GM19351 (cell line): ENCODE data around the gene OPCML.

Experiments used
- ATAC-seq: cut with Tn5 transposase; IDR thresholded peaks from one replicate; pipeline ENCODE4 v1.9.1; 2021; ENCODE audit warnings: mild to moderate bottlenecking, moderate library complexity; ENCODE audit not compliant: unreplicated experiment

OPCML gene

GRCh38 chr11:132960273-132961078 is 571.8 kb downstream of the OPCML start:
- no peak for ATAC-seq

GRCh38 chr11:132959693-132960092 is 572.6 kb downstream of the OPCML start:
- no peak for ATAC-seq

- no peak for ATAC-seq
Measured at GRCh38 chr11:132957881-132958280, 574.4 kb downstream of the OPCML start.

GRCh38 chr11:132948252-132948651 is 584.0 kb downstream of the OPCML start:
- no peak for ATAC-seq

- ATAC-seq = no peak
Measured at GRCh38 chr11:132944569-132944944, 587.7 kb downstream of the OPCML start.

- ATAC-seq = no peak
Measured at GRCh38 chr11:132943706-132944568, 588.4 kb downstream of the OPCML start.

- no peak for ATAC-seq
Measured at GRCh38 chr11:132943357-132943705, 589.0 kb downstream of the OPCML start.

GRCh38 chr11:132942611-132943356 is 589.5 kb downstream of the OPCML start:
- ATAC-seq = no peak

GRCh38 chr11:132941761-132942160 is 590.5 kb downstream of the OPCML start:
- ATAC-seq = no peak

- no peak for ATAC-seq
Measured at GRCh38 chr11:132941024-132941646, 591.2 kb downstream of the OPCML start.

GRCh38 chr11:132937016-132937415 is 595.3 kb downstream of the OPCML start:
- no peak for ATAC-seq

- no peak for ATAC-seq
Measured at GRCh38 chr11:132935383-132935782, 596.9 kb downstream of the OPCML start.

GRCh38 chr11:132933703-132934102 is 598.6 kb downstream of the OPCML start:
- ATAC-seq = no peak

- ATAC-seq = no peak
Measured at GRCh38 chr11:132925825-132926469, 606.4 kb downstream of the OPCML start.

- no peak for ATAC-seq
Measured at GRCh38 chr11:132921597-132921996, 610.7 kb downstream of the OPCML start.

- ATAC-seq = no peak
Measured at GRCh38 chr11:132920451-132921096, 611.7 kb downstream of the OPCML start.

- ATAC-seq = no peak
Measured at GRCh38 chr11:132914600-132914999, 617.7 kb downstream of the OPCML start.

- ATAC-seq = no peak
Measured at GRCh38 chr11:132913886-132914285, 618.4 kb downstream of the OPCML start.

- ATAC-seq = no peak
Measured at GRCh38 chr11:132913295-132913694, 619.0 kb downstream of the OPCML start.

- no peak for ATAC-seq
Measured at GRCh38 chr11:132911186-132911585, 621.1 kb downstream of the OPCML start.
